Endometrial microvascular endothelial cells (primary cell): ENCODE data around the gene TSEN2. TPM values are rescaled to one million over a fixed set of nuclear protein-coding genes. Genes with fewer than 3 reads are reported as not detected.
"Not testable (repeated sequence)": the region's sequence is repeated elsewhere in the genome, so short reads cannot be mapped to it uniquely, and the experiment has no call there.

Experiments used
- in situ Hi-C: cut with HindIII; loops from 2 replicates; pipeline ENCODE4 v1.10.0; 2017; ENCODE audit warnings: low sequenced_read_pairs, low pct_unique_long_range_greater_than_20kb; ENCODE audit errors: inconsistent ontology term
- total RNA-seq: library from RNA; depleted of rRNA; stranded (reverse); fragments of >200 nt; gene quantifications from one replicate; pipeline ENCODE4 v1.2.3, GENCODE V29; 2015; ENCODE audit errors: inconsistent ontology term

Gene TSEN2
- total RNA-seq: 7.7 TPM

DNA sequence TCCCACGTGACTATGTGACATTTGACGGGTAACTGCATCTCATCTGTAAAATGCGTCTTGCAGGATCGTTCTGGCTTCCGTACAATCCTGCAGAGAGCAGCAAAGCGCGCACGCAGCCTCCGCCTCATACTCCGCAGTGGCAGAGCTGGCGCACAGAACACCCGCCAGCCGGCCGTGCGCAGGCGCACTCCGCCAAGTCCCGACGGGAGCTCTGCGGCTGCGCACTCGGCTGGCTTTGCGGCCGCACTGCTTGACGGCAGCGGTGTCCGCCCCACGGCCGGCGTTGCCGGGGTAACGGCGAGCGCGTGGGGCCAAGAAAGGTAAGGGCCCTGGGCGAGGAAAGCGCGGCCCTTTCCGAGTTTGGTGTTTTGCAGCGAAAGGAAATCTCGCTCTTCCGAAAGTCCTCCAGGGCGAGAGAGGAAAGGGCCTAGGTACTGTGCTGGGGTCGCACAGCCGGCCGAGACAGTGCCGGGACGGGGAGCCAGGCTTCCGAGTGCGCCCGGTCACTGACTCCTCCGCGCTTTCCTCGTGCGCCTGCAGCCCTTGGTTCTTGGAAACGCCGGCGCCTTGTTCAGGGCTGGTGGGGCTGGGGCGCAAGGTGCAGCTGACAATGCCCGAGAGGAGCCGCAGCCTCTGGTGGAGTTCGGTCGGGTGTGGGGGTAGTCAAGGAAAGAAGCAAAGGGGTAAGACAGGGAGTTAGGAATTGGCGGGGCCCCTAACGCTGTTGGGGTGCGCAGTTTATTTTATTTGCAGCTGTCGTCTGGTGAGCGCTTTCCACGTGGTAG, at the start of gene TSEN2:
Gene TSEN2 (plus strand): TSS at position 283 of the 785 bp plus-strand sequence. CDS start 5,321 bp downstream, outside the sequence.
- in situ Hi-C loops: no loop called here

DNA sequence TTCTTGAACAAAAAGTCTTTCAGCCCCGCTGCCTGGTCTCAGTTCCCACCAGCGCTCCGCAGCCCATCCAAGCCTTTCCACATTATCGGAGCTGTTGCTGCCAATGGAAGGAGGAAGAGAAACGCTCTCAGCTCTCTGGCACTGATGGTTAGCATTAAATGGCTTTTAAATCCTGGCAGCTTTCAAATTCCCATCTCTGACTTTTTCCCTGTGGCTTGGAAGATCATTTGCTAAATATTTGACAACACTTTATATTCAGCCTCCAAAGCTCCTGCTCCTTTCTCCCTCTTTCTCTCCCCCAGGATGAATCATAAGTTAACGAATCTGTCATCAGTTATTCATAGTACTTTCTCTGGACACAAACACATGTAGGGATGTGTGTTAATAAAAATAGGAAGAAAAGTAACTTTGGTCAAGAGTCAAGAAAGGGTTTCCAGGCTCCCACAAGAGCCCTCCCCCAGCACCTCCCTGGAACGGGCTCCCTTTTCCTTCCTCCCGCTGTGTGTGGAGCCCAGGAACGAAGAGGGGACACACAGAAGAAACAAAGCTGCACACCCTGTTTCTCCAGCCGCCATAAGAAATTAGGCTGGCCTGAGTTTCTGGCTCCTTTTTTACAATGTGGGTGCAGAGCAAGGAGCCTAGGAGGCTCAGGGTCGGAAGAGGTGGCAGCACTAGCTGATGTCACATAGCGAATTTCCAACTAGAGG, 47.6 kb upstream of the TSEN2 start:
- in situ Hi-C loops: no loop called here

DNA sequence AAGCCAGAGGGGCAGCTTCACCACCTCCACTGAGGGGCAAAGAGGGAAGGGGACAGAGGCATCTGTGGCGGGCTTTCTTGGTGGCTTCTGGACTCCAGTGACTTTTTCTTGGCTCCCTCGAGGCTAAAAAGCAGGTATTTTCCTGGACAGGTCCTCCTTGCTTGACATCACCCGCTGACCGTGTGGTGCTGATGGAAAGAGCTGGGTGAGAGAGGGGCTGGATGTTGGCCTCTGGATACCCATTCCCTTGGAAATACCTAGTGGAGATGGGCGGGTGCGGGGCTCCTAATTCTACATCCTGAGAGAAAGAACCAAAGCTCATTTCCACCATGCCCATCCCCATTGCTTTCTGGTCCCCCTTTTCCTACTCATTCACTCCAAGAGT, 47.1 kb upstream of the TSEN2 start:
- in situ Hi-C loops: no loop called here

DNA sequence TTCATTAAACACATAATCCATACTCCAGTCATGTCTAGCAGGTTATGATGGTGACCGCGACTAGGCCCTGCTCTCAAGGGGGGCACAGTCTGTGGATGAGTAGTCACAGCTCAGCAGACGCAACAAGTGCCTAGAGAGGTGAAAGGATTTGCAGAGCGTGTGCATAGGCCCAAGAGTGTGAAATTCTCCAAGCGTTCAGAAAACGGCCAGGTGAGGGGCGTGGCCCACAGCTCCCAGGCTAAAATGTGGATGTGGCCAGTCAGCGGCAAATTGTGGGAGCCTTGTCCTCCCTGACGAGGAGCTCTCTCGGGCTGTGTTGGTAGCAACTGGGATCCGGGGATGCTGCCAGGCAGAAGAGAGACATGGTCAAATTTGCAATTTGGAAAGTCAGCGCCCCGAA, 46.4 kb upstream of the TSEN2 start:
- in situ Hi-C loops: no loop called here

DNA sequence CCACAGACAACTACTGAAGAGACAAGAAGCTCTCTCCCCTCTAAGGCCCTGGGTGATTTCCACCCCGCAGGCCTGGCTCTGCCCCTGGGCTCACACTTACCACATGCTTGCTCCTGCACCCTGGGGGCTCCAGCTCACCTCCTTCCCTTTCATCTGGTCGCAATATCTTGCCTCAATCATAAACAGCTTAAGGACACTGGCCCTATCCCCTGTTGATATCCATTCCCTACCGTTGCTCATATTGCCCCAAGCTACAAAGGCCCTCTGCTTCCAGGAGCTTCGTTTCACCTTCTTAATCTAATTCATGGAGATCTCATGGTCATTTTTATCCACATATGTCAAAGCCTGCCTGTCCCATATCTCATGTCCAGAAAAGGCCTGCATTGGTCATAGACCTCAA, 46.0 kb upstream of the TSEN2 start:
- in situ Hi-C loops: no loop called here

DNA sequence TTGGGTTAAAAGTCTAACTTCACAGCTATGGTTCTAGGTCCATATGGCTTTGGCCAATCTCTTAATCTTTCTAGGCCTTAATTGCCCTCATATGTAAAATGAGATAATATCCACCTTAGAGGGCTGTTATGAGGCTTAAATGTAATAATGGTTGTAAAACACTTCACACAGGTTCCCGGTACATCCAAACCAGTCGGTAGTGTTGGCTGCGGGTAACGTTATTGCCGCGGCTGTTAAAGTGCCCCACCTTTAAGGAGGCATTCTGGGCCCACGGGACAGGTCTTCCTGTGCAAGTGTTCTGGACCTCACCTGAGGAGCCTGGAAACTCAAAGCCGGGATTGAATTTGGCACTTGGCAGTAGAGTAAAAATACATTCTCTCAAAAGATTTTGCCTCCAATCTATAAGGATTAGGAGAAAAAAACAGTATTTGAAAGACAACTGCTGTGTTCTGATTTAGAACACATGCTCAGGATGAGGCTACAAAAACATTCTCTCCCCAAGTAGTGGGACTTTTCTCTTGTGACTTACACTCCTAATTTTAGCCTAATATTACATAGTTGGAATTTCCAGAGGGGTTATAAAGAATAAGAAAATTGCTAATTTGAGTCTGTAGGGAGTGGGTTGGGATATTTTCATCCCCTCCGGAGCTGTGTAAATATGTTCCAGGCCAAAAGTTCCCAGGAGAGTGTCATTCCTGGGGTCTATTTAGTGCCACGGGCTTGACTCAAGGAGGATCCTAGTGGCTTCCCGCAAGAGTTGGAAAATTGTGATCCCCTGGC, 44.9 kb upstream of the TSEN2 start:
- in situ Hi-C loops: no loop called here

DNA sequence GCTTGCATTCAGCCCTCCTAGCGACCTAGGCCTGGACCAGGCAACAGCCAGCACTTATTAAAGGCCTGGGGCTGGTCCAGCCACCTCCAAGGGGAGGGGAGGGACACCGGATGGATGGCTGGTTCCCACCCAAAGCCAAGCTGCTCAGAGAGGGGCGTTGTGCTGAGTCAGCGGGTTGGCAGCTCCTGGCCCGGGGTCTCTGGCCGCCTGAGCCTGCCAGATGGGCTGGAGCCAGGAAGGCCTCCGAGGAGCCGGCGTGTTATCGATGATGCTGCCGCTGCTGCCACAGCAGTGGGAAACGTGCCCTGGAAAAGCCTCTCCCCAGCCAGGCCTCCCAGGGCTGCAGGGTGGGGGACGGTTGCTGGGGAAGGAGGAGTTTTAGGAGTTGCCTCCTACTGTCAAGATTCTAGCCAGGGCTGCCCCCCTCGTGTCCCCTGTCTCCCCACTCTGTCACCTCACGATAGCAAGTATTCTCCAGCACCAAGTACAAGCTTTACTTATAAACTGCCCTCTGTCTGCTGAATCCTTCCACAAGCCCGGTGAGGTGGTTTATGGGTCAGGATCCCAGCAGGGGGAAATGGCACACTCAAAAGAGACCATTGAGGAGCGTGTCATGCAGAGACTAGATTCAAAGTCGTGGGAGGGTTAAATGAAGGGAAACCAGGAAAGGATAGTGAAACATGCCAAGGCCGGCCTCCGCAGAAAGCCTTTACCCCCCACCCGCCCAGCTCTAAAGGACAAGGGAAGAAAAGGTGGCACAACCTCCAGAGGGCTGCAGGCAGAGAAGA, 43.2 kb upstream of the TSEN2 start:
- in situ Hi-C loops: no loop called here

DNA sequence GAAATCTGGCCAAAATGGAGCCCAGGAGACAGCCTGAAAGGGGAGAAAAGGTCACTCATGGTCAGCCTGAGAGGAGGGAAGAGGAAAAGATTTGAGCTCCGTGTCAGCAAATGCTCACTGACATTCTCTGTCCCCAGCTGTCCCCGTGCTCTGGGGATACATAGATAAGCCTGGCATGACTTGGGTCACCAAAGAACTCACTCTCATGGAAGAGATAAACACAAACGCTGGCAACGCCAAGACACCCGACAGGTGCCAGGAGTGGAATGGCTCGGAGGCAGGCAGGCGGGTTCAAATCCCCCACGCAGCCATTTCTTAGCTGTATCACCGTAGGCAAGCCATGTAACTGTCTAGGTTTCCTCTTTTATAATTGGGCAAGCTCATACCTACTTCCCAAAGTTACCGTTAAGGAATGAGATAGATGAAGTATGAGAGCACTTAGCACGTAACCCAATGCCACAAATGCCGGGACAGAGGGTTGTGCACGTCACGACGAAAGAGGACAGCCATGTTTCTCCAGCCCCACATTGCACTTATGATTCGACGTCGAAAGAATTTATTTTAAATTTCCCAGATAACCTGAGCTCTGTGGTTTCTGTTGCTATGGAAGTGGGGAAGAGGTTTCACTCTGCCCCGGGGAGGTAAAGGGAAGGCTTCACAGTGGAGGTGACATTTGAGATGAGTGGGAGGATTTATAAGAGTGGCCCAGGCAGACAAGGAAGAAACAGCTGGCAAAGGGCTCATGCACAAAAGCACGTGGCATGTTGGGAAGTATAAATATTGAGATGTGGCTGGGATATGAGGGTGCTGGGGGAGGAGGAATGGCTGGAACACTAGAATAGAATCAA, 41.4 kb upstream of the TSEN2 start:
- in situ Hi-C loops: no loop called here

DNA sequence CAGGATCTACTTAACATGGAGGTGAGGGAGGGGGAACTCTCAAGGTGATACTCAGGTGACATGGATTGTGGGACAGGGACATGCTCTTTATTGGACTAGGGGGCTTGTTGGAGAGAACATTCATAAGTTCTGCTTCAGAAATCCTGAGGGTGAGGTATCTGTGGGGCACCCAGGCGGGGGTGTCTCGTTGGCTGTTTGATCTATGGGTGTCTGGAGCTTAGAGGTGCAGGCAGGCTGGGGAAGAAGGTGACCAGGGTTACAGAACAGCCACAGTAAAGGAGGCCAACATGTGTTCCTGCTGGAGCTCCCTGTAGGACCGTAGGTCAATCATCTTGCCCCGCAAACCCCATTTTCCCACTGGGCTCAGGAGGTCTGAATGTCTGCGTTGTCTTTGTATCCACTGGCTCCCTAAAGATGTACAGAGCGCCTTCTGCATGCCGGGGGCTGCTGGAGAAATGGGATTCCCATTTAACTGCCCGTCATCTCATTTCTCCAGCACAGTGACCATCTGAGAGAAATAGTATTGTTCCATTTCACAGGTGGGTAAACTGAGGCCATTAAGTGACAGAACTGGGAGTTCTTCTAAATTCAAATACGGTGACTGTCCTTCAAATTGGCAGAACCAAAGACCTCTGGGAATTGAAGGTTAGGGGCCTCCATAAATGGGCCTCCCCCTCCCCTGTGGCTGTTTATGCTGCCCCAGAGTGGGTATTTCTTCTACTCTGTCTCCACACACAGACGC, 40.3 kb upstream of the TSEN2 start:
- in situ Hi-C loops: no loop called here

DNA sequence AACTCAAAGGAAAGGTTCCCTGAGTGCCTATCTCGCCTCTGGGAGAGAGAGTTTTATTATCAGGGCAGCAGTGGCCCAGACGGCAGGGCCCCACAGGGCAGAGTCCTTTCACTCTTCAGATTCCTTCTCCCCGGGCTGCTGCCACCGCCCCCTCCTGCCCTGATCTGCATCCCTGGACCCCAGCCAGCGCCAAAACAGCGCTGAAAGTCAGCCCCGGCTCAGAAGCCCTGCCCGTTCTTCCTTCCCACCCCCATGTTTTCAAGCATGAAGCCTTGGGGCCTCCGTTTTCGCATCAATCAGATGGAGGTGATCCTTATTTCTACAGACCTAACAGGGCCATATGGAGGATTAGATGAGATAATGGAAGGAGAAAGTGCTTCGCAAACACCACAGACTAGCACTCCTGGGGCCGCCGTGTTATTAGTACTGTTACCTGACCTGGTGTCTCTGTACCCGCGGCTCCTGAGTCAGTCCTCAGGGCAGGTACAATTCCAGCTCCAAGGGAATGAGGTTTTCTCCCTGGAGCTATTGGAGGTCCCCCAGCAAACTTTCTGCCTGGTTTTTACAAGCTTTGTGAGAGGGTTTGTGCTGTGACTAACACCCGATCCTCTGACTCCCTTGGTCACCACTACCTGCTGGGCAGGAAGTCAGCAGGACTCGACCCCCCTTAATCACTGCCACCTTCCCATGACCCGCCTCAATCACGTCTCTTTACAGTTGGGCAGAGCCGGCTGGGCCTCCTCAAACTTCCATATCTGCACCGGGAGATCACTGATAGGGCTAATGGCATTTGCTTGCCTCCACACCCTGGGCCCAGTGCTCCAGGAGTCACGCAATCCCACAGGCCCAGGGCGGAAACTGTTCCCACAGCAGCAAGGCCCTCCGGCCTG, 39.5 kb upstream of the TSEN2 start:
- in situ Hi-C loops: no loop called here

DNA sequence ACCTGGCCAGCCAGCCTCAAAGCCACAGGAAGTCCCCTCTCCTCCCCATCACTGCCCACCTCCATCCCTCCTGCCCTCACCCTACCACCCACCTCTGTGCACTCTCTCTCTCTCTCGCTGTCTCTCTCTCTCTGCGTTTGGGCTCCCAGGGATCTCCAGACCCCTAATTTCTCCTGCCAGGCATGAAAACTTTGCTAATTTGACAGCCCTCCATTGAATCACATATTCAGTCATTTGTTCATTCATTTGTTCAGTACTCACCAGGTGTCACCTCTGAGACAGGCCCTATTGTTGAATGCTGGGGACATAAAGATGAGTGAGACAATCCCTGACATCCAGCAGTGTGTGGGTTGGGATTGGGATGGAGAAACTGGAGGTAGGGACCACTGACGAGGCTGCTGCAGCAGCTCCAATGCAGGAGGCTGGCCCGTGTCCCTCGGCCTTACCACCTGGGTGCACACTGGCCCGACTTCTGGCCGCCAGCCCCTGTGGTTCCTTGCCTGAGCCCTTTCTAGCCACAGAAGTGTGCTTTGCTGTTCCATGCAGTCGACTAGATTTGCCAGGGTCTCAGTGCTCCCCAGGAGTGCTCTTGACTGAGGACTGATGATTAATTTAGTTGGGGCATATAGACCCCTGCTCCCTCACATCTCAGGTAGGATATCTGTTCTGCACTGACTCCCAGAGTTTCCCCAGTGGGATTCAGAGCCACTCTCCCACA, 38.6 kb upstream of the TSEN2 start:
- in situ Hi-C loops: no loop called here

DNA sequence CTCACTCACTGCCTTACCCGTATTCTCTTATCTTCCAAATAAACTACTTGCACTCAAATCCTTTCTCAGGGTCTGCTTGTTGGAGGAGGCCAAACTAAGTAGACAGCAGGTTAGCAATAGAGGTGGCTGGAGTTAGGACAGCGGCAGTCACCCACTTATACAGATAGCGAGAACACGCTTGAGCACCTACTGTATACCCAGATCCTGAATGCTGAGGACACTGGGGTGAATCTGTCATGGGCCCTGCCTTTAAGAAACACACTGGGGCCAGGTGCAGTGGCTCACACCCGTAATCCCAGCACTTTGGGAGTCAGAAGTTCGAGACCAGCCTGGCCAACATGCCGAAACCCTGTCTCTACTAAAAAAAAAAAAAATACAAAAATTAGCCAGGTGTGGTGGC, 38.0 kb upstream of the TSEN2 start:
- in situ Hi-C loops: no loop called here

DNA sequence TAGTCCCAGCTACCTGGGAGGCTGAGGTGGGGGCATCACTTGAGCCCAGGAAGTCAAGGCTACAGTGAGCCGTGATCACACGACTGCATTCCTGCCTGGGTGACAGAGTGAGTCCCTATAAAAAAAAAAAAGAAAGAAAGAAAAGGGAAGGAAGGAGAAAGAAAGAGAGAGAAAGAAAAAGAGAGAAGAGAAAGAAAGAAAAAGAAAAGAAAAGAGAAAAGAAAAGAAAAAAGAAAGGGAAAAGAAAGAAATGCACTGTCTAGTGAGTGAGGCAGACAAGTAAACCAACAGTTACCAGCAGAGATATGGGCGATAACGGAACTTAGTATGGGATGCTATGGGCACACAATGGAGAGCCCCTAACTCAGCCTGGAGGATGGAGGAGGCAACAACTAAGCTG, 37.2 kb upstream of the TSEN2 start:
- in situ Hi-C loops: no loop called here

DNA sequence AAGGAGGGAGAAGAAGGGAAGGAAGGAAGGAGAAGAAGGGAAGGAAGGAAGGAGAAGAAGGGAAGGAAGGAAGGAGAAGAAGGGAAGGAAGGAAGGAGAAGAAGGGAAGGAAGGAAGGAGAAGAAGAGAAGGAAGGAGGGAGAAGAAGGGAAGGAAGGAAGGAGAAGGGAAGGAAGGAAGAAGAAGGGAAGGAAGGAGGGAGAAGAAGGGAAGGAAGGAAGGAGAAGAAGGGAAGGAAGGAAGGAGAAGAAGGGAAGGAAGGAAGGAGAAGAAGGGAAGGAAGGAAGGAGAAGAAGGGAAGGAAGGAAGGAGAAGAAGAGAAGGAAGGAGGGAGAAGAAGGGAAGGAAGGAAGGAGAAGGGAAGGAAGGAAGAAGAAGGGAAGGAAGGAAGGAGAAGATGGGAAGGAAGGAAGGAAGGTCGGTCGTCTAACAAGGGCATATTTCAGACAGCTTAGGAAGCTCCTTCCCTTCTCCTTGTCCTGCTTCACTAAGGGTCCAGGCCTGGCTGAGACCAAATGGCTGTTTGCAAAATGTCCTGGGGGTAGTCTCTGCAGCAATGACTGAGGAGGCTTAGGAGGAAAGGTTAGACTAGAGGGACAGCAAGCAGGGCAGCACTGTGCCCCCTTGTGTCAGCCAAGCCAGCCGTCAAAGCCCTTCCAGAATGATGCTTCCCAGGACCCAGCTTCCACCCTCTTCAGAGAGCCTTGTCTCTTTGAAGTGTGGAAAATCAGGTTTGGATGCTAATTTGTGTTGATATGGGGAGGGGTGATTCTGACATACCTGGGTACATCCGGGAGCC, 35.7 kb upstream of the TSEN2 start:
- in situ Hi-C loops: not testable (repeated sequence)
